HepG2 (cell line): Measurements from ENCODE around the gene MEI1. TPM values are rescaled to one million over a fixed set of nuclear protein-coding genes. Genes with fewer than 3 reads are reported as not detected.

Experiments
- CCDC6 ChIP-seq: sonication (generic); formaldehyde crosslinking; IDR thresholded peaks from 2 replicates; pipeline ENCODE4 v1.8.1; 2022; ENCODE audit warnings: mild to moderate bottlenecking, missing genetic modification reagents, moderate library complexity
- CENPT ChIP-seq: sonication (generic); formaldehyde crosslinking; IDR thresholded peaks from 2 replicates; pipeline ENCODE4 v1.8.0; 2022; ENCODE audit warnings: low read depth, mild to moderate bottlenecking, moderate library complexity, missing genetic modification reagents
- FOSL2 ChIP-seq: sonication (generic); formaldehyde crosslinking; IDR thresholded peaks from 2 replicates; pipeline ENCODE4 v1.4.0; 2020; ENCODE audit warnings: missing genetic modification reagents
- GPBP1L1 ChIP-seq: sonication (generic); formaldehyde crosslinking; IDR thresholded peaks from 2 replicates; pipeline ENCODE4 v1.5.0; 2020; ENCODE audit warnings: mild to moderate bottlenecking, missing genetic modification reagents
- HIVEP1 ChIP-seq: sonication (generic); formaldehyde crosslinking; IDR thresholded peaks from 2 replicates; pipeline ENCODE4 v1.4.0; 2020; ENCODE audit warnings: mild to moderate bottlenecking, missing genetic modification reagents
- ISX ChIP-seq: sonication (generic); formaldehyde crosslinking; conservative IDR thresholded peaks from 2 replicates; pipeline ENCODE4 v1.5.0; 2020; ENCODE audit warnings: missing genetic modification reagents
- KDM6A ChIP-seq: IDR thresholded peaks from 2 replicates; pipeline ENCODE4 v1.6.1; 2016; ENCODE audit warnings: low read depth
- MLLT10 ChIP-seq: sonication (generic); formaldehyde crosslinking; IDR thresholded peaks from 2 replicates; pipeline ENCODE4 v1.4.0; 2020; ENCODE audit warnings: missing genetic modification reagents
- MTA1 ChIP-seq: sonication (generic); formaldehyde crosslinking; IDR thresholded peaks from 2 replicates; pipeline ENCODE4 v1.4.0; 2020; ENCODE audit warnings: missing genetic modification reagents, mild to moderate bottlenecking, borderline replicate concordance
- MXD4 ChIP-seq: IDR thresholded peaks from 2 replicates; pipeline ENCODE4 v1.6.1; 2016; ENCODE audit warnings: mild to moderate bottlenecking, missing biosample characterization, missing genetic modification reagents
- NONO ChIP-seq, 2 experiments: fragments of 450-650 bp in 1 of 2; sonication (generic) in 1 of 2; formaldehyde crosslinking in 1 of 2; IDR thresholded peaks in 1 of 2; conservative IDR thresholded peaks in 1 of 2; 2 replicates each; pipeline versions ENCODE4 v1.6.1 to v1.8.0; 2017 to 2022; ENCODE audit warnings: mild to moderate bottlenecking in 1 of 2, missing genetic modification reagents in 1 of 2, moderate library complexity in 1 of 2
- NR2F1 ChIP-seq, 2 experiments: fragments of 450-650 bp in 1 of 2; formaldehyde crosslinking in 1 of 2; IDR thresholded peaks; 2 replicates each; pipeline versions ENCODE4 v1.5.0 to v1.6.1; 2016 to 2020; ENCODE audit warnings: mild to moderate bottlenecking in 1 of 2, missing compliant biosample characterization in 1 of 2, missing genetic modification reagents in 1 of 2, moderate library complexity in 1 of 2
- SRF ChIP-seq: IDR thresholded peaks from 2 replicates; pipeline ENCODE4 v1.6.1; 2011; ENCODE audit warnings: mild to moderate bottlenecking, low read depth, low read length, moderate library complexity
- SRY ChIP-seq: sonication (generic); formaldehyde crosslinking; IDR thresholded peaks from 2 replicates; pipeline ENCODE4 v1.8.0; 2022; ENCODE audit warnings: mild to moderate bottlenecking, missing genetic modification reagents
- TFDP2 ChIP-seq: sonication (generic); formaldehyde crosslinking; IDR thresholded peaks from 2 replicates; pipeline ENCODE4 v1.4.0; 2020; ENCODE audit warnings: missing genetic modification reagents
- ZFP36L1 ChIP-seq: sonication (generic); formaldehyde crosslinking; IDR thresholded peaks from 2 replicates; pipeline ENCODE4 v1.8.0; 2022; ENCODE audit warnings: mild to moderate bottlenecking, missing genetic modification reagents, moderate library complexity
- ZNF224 ChIP-seq: sonication (generic); formaldehyde crosslinking; IDR thresholded peaks from 2 replicates; pipeline ENCODE4 v1.5.0; 2020; ENCODE audit warnings: mild to moderate bottlenecking, missing genetic modification reagents
- ZNF251 ChIP-seq: sonication (generic); formaldehyde crosslinking; IDR thresholded peaks from 2 replicates; pipeline ENCODE4 v1.9.0; 2021; ENCODE audit warnings: mild to moderate bottlenecking, missing genetic modification reagents
- ZNF292 ChIP-seq: sonication (generic); formaldehyde crosslinking; IDR thresholded peaks from 2 replicates; pipeline ENCODE4 v1.8.1; 2022; ENCODE audit warnings: mild to moderate bottlenecking, low read depth, missing genetic modification reagents, borderline replicate concordance
- ZNF607 ChIP-seq: sonication (generic); formaldehyde crosslinking; IDR thresholded peaks from 2 replicates; pipeline ENCODE4 v1.5.1; 2020; ENCODE audit warnings: missing genetic modification reagents, mild to moderate bottlenecking, borderline replicate concordance
- ZNF629 ChIP-seq: sonication (generic); formaldehyde crosslinking; conservative IDR thresholded peaks from 2 replicates; pipeline ENCODE4 v1.5.0; 2020; ENCODE audit warnings: missing genetic modification reagents
- ZNF709 ChIP-seq: sonication (generic); formaldehyde crosslinking; IDR thresholded peaks from 2 replicates; pipeline ENCODE4 v1.5.0; 2020; ENCODE audit warnings: mild to moderate bottlenecking, missing genetic modification reagents
- ZNF83 ChIP-seq: sonication (generic); formaldehyde crosslinking; IDR thresholded peaks from 2 replicates; pipeline ENCODE4 v1.4.0; 2020; ENCODE audit warnings: missing genetic modification reagents, mild to moderate bottlenecking, borderline replicate concordance
- ZSCAN12 ChIP-seq: sonication (generic); formaldehyde crosslinking; IDR thresholded peaks from 2 replicates; pipeline ENCODE4 v1.9.0; 2021; ENCODE audit warnings: mild to moderate bottlenecking, missing genetic modification reagents
- ZSCAN20 ChIP-seq: sonication (generic); formaldehyde crosslinking; IDR thresholded peaks from 2 replicates; pipeline ENCODE4 v1.4.0; 2020; ENCODE audit warnings: missing genetic modification reagents, mild to moderate bottlenecking, borderline replicate concordance
- ZSCAN30 ChIP-seq: sonication (generic); formaldehyde crosslinking; IDR thresholded peaks from 2 replicates; pipeline ENCODE4 v1.5.0; 2020; ENCODE audit warnings: mild to moderate bottlenecking, missing genetic modification reagents
- polyA plus RNA-seq, 8 experiments: library from polyadenylated mRNA; depleted of rRNA in 3 of 8; stranded (reverse) in 7 of 8; unstranded in 1 of 8; fragments of >200 nt; fragmentation: Illumina TruSeq in 4 of 8; extraction: Trizol in 4 of 8; gene quantifications; 2 replicates each; pipeline versions ENCODE4 v1.2.1 to v1.2.3, GENCODE V29; 2011 to 2016; ENCODE audit warnings: low read depth in 4 of 8, missing spikeins in 1 of 8, mixed read lengths in 1 of 8; ENCODE audit not compliant: insufficient read depth in 1 of 8
- total RNA-seq, 5 experiments: library from RNA; depleted of rRNA; stranded (reverse); fragments of >200 nt; fragmentation: Illumina TruSeq; extraction: Trizol; gene quantifications; 2 replicates each; pipeline ENCODE4 v1.2.3, GENCODE V29; 2016; ENCODE audit warnings: low read depth in 1 of 5
- TF ChIP-seq, protein P1 (sequence below): sonication (generic); formaldehyde crosslinking; IDR thresholded peaks from 2 replicates; pipeline ENCODE4 v1.5.0; 2020; ENCODE audit warnings: missing genetic modification reagents, mild to moderate bottlenecking, borderline replicate concordance

The MEI1 gene
- total and polyA plus RNA-seq, 2 of the 13 experiments (the other 11 are each of a cell fraction or from before 2014, with no cell fraction given) = 0.75 to 1.9 TPM

DNA sequence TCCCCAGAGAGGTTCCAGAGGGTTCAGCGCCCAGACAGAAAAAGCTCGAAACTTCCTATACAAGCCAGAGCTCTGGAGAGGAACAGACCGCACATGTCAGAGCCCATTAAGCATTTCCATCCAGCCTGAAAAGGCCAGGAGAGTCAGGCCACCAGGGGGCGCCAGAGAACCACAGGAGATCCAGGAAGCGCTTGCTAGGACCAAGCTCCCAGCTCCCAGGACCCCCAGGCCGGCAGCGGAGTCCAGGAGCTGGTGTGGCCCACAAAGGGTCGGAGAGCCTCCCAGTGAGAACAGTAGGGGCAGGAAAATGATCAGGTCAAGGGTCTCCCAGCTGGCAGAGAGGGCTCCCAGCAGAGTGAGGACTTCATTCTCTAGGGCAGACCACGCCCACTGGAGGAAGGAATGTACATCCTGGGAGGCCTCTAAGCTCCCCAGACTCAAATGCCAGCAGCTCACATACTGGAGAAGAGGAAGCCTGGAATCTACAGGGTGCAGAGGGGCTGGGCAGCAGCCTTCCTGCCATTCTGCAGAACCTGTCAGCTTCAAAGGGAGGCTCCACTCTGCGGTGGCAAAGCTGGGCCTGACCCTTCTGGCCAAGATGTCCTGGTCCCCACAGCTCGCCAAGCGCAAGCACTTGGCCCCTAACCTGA is 2.1 kb upstream of the MEI1 start (continued):
- TF ChIP-seq HIVEP1 (CRISPR knock-in tag) (no peak), MXD4 (CRISPR knock-in tag) (no peak), ZNF629 (no peak), ISX (no peak), KDM6A (CRISPR knock-in tag) (no peak), MTA1 (CRISPR knock-in tag) (no peak), MLLT10 (CRISPR knock-in tag) (no peak), GPBP1L1 (CRISPR knock-in tag) (no peak), ZNF251 (CRISPR knock-in tag) (no peak), ZNF292 (no peak), ZSCAN30 (CRISPR knock-in tag) (no peak), SRF (no peak), ZNF607 (no peak), ZSCAN20 (CRISPR knock-in tag) (no peak), ZSCAN12 (no peak), ZNF83 (no peak), ZNF224 (no peak), NR2F1 (CRISPR knock-in tag; IDR thresholded peaks at IDR 0.05) (no peak), TFDP2 (no peak), CENPT (no peak), ZFP36L1 (CRISPR knock-in tag) (no peak), NONO (IDR thresholded peaks at IDR 0.05) (no peak), NONO (CRISPR knock-in tag; conservative IDR thresholded peaks at IDR 0.05) (no peak), SRY (no peak), FOSL2 (CRISPR knock-in tag) (peak; percentile 28), ZNF709 (CRISPR knock-in tag) (no peak), CCDC6 (CRISPR knock-in tag) (no peak)
- TF ChIP-seq, protein P1, sequence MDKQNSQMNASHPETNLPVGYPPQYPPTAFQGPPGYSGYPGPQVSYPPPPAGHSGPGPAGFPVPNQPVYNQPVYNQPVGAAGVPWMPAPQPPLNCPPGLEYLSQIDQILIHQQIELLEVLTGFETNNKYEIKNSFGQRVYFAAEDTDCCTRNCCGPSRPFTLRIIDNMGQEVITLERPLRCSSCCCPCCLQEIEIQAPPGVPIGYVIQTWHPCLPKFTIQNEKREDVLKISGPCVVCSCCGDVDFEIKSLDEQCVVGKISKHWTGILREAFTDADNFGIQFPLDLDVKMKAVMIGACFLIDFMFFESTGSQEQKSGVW (CRISPR knock-in tag) = no peak
